ENCODE data around the gene HTR2A.

Gene HTR2A

DNA sequence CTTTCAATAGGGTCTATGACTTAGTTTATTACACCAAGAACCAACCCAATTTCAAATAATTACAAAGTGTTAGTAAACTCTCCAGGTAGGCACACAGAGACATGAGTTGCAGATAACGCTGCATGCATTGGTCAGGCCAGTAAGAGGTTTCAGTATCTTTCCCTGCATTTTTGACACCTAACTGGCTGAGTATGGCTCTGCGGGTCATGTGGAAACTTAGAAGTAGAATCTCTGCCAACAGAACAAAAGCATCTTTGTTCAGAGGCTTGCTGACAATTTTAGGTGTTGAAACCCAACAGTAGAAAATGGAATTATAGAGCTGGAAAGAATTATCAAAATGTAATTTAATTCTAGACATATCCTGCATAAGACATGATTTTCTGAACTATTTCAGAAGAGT lies 25.3 kb downstream of the HTR2A start:
- no peak for DNase-seq (ENCODE audit: low read depth in 2 of 2)

DNA sequence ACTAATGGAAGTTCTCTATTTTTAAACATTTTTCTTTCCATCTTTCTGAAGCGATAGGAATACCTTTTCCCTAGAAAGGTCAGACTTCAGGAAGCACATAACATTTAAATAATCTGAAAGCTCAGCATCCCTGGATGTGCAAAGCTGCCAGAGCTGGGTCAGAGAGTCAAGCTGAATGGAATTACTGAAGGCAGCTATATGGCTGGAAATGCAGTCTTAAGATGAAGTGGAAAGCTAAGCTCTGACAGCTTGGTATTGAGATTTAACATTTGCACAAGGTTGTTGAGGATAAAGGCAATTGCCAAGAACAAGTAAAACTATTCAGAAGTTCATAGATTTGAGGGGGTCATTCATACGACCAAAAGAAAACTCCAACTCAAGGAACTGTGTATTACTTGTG lies 28.8 kb downstream of the HTR2A start:
- DNase-seq (ENCODE audit: low read depth in 2 of 2): no peak

DNA sequence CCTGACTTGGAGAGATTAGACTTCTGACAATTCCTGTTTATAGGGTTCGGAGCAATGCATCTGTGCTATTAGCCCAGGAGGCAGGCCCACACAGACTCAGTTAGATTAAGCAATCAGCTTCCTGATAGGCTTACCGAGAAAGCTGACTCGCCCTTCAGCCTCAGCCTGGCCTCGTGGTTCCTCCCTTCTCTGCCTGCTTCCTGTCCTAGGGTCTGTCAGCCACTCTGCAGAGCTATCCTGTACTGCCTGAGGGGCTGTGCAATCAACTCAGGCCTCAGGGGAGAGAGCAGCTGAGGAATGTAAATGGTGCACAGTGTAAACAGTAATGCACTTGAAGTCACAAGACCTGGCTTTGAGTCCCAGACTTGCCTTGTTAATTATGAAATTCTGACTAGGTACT lies 30.7 kb downstream of the HTR2A start:
- DNase-seq (ENCODE audit: low read depth in 2 of 2): no peak

DNA sequence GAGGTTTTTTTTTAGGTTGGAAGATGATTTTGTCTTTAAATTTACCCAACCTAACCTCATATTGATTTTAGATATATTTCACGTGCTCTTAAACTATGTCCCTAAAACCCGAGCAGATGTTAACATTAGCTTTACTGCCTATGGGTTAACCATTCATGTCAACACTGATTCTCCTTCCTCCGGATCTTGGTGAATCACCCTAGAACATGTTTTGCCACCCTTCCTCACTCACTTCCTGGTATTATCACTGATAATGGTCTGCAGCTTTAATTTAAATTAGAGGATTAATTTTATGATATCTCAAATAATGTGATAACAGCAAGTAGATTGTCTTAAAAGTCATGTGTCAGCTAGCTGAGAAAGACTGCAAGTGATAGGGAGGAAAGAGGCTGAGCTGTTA lies 31.9 kb downstream of the HTR2A start:
- DNase-seq (ENCODE audit: low read depth in 2 of 2): no peak

DNA sequence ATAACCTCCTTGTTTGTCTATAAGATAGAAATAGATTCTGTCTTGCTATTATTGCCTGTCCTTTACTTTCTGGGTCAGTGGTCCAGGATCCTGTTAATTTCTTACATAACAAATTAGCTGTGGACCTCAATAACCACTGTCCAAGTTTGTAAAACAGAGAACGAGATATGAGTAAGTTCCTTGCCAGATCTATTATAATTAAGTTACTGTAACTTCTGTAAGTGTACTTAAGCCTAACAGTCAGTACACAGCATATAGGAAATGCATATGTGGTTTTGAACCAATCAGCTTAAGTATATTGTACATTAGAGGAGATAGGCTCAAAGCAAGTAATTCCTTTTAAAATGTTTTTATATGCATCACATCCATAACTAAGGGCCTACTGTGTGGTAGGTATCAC lies 34.9 kb downstream of the HTR2A start:
- DNase-seq (ENCODE audit: low read depth in 2 of 2): no peak

DNA sequence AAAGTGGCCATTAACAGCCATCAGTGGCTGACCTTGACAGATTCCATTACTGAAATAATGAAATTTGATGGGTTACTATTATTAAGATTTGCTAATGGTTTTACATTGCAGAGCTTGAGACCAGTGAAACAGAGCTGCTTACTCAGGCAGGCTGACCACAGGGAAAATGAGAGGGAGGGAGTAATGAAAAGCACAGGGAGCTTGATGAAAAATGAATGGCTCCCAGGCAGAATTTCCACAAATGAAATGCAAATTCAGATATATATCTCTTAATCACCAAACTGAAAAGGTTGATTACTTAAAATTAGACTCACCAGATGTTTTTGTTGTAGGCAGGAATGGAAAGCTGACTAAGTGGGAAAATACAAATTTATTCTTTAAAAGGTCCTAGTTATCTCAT lies 36.1 kb downstream of the HTR2A start:
- no peak for DNase-seq (ENCODE audit: low read depth in 2 of 2)

DNA sequence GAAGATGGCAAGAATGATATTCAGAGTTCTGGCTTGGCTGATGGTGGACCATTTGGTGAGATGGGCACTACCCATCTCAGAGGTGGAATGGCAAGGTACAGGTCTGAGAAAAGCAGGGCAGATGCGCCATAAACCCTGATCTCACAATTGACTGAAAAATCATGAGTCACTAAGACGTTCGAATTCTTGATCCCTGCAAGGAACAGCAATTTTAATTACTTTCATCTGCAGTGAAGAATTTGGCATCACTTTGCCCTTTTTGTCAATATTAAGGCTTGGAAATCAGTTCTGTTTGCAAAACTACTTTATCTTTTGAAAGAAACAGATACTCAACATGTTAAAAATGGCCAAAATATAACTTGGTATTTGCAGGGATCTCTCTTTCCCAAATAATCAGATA lies 38.1 kb downstream of the HTR2A start:
- DNase-seq (ENCODE audit: low read depth in 2 of 2): no peak

DNA sequence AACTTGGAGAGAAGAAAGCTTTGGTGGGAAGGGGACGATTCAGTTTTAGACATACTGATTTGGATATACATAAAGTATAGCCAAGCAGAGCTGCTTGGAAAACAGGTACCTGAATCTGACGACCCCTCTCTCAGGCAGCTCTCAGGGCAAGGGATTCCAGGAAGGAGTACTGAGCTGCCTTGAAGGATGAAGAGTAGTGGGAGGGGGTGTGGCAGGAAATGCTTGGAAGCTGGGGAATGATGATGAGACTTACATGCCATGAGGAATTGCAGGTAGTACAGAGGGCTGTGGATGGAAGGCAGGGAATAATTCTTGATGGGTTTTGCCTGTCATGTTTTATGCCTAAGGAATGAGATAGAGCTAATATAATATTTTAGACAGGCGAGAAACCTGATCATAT lies 38.7 kb downstream of the HTR2A start:
- DNase-seq (ENCODE audit: low read depth in 2 of 2): no peak

DNA sequence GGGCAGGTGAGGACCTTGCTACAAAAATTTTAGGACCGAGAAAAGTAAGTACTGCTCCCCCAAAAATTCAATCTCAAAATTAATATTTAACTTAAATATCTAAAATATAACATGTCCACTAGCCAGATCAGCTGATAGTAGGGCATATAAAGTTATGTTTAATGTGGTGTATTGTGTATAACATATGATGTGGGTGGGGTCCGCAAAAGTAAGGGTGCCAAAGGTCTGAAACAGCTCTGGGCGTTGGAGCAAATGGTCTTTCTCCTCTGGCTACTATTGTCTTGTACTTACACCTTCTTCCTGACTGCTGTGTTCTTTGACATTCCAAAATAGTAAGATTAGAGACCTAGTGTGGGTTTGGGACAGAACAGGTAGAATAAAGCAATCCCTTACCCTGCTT lies 41.2 kb downstream of the HTR2A start:
- DNase-seq (ENCODE audit: low read depth in 2 of 2): no peak

DNA sequence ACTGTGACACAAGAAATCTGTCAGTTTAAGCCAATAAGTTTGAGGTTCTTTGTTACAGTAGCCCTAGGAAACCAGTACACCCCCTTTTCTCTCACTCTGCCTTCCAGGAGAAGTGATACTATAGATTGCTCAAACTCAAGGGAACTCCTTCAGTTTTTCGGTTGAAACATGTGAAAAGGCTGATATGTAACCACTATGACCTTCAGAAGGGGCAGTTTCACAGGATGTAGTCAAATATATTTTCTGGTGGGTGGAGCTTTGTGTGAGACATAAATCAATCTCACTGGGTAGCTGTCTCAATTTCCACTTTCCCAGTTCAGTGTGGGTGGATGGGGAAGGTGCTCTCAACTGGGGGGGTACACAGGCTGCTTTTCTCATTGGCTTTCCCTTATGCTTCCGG lies 41.7 kb downstream of the HTR2A start:
- DNase-seq (ENCODE audit: low read depth in 2 of 2): no peak

DNA sequence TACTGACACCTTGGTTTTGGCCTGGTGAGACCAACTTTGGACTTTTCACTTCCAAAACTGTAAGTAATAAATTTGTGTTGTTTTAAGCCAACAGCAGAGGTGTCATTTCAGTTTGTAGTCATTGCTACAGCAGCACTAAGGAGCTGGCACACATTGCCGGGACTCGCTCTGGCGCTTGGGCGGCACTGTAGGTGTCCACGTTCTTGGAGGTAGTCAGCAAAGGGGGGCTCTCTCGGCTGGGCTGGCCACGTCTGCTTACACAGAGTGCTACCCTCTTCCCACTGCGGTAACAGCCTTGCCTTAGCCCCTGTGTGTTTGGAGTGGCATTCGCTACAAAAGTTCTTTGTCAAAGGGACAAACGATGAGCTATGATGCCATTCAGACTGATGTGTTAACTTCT lies 44.7 kb downstream of the HTR2A start:
- no peak for DNase-seq (ENCODE audit: low read depth in 2 of 2)

DNA sequence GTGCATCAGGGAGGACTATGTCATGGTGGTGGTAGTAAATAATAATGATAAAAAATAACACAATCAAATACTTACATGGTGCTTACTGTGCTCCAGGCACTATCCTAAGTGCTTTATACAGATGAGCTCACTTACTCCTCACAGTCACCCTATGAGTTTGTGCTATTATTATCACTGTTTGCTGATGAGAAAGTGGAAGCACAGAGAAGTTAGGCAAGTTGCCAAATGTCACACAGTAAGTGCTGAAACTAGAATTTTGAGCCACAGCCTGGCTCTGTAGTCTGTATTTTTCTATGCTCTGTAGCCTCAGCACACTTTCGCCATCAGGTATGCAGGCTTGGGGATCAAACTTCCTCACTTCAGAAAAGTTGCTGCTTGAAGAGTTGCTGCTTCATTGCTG lies 46.6 kb downstream of the HTR2A start:
- no peak for DNase-seq (ENCODE audit: low read depth in 2 of 2)

DNA sequence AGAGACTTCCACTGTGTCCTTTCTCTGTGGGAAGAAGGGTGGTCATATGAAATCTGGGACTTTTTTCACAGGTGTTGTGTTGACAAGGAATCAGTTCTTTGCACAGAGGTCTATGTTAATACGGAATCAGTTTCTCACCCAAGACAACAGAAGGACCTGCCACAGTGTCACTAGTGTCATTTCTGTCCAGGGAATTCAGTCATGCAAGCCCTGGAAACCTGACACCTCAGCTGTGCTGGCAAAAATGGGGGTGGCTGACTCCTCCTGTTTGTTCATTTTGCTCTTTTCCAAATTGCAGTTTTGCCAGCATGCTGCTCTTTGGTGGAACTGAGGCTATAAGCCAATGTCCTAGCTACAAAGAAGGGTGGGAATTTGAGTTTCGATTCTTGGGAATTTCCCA lies 50.1 kb downstream of the HTR2A start:
- no peak for DNase-seq (ENCODE audit: low read depth in 2 of 2)

DNA sequence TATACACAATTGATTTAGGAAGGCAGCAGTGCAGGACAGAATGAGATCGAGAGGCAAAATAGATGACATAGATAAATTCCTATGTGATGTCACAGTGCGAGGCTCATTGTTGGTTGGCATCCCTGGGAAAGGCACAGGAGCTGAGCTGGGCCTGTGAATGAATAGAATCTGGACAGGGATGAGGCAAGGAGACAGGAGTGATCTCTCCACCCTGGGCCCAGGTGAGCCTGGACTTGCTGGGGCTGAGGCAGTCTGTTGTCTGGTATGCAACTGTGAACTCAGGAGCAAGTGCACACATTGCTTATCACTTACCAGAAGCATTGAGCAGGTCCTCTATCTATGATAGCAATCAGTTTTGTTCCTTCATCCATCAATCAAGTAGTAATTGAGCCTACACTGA lies 51.7 kb downstream of the HTR2A start:
- DNase-seq (ENCODE audit: low read depth in 2 of 2): no peak

DNA sequence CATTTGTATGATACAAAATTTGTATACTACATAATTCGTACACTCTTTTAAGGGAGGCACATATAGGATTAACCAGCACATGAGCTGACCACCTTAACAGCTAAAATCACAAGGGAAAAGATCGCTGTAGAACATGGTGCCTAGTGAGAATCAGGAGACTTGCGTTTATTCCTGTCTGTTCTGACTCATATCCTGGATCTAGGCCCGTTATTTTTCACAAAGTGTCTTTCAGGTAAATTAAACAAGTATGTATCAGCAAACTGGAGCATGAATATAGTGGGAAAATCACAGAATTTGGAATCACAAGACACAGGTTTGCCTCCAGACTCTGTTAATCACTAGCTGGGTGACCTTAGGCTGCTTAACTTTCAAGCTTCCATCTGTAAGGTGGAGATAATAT lies 52.4 kb downstream of the HTR2A start:
- no peak for DNase-seq (ENCODE audit: low read depth in 2 of 2)

DNA sequence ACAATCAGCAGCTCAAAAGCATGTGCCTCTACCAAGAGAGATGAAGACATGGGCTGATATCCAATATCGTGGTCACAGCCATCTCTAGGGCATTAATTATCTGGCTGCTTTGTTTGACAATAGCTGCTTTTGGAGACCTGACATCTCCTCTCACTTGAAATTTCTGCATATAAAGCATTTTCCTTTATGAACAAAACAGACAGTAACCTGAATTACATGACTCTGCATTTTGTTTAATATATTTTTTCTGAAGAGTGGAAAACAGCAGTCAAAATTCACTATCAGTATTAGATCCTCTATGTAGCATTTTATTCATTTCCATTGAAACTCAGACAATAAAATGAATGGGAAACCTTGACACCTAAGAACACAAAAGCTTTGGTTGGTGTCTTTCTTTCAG lies 57.5 kb downstream of the HTR2A start:
- DNase-seq (ENCODE audit: low read depth in 2 of 2): no peak

DNA sequence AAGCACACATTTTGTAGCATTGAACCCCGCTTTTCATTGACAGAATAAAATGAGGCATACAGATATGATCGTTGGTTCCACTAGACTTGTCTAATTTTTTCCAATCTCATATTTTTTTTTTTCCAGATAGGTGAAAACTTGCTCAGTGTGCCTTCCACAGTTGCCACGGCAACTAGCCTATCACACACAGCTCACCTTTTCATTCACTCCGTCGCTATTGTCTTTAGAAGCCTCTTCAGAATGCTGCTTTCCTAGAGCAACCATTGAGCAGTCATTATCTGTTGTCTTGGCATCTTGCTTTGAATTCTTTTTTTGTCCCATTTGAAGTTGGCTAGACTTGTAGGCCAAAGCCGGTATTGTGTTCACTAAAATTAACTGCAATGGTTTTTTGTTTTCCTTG lies 62.2 kb downstream of the HTR2A start:
- no peak for DNase-seq (ENCODE audit: low read depth in 2 of 2)

DNA sequence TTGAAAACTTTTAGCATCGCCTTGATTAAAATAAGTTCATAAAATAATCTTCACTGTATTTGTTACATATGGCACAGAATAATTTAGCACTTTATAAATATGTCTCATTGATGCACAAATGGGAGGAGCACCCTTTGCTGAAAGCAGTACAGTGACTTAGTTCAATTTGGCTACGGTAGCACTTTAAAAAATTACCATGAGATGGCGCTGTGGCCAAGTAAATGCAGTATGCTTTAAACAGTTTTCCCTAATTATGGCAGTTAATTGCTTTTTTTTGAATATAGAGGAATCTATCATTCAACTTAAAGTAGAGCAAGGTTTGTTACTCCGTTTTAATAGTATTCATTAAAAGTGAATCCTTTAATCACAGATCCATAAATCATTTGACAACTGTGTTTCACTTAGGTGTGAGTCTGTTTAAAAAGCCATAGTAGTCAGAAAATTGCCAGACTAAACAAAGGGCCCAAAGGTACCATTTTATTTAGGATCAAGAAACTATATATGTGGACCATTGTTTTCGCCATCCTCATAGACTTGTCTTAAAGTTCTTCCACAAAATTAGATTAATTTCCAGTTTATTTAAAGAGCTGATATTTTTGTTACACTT lies 65.2 kb downstream of the HTR2A start:
- no peak for DNase-seq (ENCODE audit: low read depth in 2 of 2)

DNA sequence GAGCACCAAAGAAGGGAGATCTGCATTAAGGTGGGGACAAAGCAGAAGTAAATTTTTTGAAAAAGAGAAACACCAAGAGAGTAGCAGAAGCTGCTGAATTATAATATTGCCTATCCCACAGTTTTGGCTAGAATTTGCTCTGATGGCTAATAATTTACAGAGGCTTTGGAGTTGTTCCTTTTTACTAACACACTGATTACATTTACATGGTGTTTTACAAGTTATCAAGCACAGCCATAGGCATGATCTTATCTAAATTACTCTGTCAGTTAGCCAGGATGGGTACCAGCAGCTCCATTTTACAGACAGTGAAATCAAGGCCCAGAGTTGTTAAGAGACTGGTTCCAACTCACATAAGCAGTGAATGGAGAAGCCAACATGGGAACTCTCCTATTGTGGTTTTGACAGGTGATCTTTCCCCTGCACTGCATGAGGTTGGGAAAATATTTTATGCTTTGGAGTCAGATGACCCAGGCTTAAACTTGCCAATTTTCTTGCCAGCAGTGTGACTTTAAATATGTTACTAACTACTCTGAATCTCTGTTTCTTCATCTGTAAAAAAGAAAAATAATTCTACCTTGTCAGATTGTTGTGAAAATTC lies 66.3 kb downstream of the HTR2A start:
- DNase-seq (ENCODE audit: low read depth in 2 of 2): no peak

DNA sequence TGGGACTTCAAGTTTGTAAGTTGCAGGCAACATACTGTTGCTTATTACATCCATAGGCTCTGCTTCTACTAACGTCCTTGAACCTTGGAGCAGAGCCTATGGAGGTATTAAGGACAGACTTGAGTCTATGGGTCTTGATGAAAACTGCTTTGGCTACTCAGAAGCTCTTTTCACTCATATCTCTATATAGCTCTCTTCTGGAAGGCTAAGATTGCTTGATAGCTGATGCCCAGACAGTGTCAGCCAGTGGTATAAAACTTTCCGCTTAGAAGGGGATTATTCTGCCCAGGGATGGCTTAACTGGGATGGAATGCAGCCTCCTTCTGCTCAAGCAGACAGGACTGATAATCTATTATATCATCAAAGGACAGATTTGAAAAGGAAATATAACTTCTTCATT lies 74.3 kb downstream of the HTR2A start:
- no peak for DNase-seq (ENCODE audit: low read depth in 2 of 2)

DNA sequence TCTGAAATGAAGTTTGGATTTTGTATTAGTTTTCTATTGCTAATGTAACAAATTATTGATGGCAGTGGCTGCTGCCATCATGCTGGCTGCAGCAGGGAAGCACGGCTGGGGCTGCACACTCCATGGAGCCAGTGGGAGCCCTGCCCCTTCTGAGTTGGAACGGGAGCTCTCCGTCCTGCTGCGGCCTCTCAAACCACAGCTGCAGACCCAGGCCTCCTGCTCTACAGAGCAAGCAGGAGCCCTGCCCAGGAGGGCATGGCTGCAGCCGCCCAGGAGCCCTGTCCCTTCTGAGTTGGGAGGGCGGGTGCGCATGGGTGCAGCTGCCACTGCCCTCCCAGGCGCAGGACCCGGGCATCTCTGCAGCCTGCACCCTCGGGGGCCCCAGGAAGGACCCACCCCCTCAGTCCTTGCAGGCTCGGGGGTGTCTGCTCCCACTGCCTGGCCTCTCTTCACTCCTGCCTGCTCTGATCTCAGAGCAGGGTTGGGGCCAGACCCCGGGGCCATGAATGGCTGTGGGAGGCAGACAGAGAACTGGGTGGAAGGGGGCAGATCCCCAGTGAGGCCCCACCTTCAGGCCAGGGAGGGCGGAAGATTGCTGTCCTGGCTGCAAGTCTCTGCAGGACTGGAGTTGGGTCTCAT lies 78.9 kb downstream of the HTR2A start:
- no peak for DNase-seq (ENCODE audit: low read depth in 2 of 2)

DNA sequence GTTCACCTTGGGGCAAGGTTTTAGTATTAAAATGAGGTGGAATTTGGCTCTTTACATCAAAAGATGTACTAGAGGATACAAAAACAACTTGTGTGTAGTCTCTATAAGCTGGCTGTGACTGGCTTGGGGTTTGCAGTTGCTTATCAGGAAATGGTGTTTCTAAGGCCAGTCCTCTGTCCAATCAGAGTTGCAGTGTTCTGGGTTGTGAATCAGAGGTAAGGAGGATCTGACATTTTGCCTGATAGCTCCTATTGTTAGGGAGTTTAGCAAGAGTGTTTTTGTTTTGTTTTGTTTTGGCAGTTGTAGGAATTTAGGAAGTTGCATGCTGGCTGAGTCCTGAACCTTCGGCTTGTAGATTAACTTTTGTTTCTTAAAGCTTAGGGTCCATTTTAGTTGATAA lies 79.8 kb downstream of the HTR2A start:
- DNase-seq (ENCODE audit: low read depth in 2 of 2): no peak

DNA sequence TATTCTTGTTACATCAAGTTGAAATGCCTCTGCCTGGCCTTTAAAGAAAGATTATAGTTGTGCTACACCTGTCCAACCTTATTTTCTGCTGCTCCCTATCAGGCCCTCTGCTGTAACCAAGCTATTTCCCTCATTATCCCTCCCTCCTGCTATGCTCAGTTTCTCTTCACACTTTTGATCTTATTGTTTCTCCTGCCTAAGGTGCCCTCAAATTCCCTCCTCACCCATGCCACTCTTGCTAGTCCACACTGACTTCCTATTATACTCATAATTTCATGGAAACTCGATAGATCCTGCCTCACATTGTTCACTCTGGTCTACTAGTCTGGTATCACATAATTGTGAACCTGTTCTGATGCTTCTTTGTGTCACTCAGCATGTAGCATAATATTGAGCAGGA lies 80.5 kb downstream of the HTR2A start:
- no peak for DNase-seq (ENCODE audit: low read depth in 2 of 2)

DNA sequence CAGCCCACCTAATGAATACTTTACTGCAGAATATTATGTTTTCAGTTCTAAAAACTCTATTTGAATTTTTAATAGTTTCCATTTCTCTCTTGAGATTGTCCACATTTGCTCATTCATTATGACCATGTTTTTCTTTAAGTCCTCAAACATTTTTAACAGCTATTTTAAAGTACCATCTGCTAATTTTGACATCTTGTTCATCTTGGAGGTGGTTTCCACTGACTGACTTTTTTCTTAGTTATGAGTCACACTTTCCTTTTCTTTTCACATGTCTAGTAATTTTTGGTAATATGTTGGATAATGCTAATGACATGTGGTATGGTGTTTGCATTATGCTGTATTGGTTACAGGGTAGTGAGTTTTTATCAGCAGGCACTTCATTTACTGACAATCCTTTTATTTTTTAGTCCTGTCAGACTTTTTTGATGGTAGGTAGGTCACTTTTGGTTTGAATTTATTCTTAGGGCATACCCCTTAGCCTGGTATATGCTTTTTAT lies 84.5 kb downstream of the HTR2A start:
- no peak for DNase-seq (ENCODE audit: low read depth in 2 of 2)

Measured in stimulated activated CD8-positive, alpha-beta memory T cell treated with anti-CD3 and anti-CD28 coated beads, Interleukin-15, amount 100 ng/mL, for 4 hours (primary cell).